Stimulated activated CD8-positive, alpha-beta memory T cell treated with anti-CD3 and anti-CD28 coated beads, Interleukin-7, amount 100 ng/mL, for 48 hours (primary cell): ENCODE results near the gene CFLAR.

Experiments
- DNase-seq, 2 donors: peaks; one replicate each; pipeline ENCODE4 v3.0.0-alpha.2; 2020; ENCODE audit warnings: low read depth in 1 of 2; ENCODE audit errors: extremely low read depth in 1 of 2

CFLAR gene

GRCh38 chr2:201205515-201205849 lies 89.5 kb downstream of the CFLAR start:
- no peak for DNase-seq

DNA sequence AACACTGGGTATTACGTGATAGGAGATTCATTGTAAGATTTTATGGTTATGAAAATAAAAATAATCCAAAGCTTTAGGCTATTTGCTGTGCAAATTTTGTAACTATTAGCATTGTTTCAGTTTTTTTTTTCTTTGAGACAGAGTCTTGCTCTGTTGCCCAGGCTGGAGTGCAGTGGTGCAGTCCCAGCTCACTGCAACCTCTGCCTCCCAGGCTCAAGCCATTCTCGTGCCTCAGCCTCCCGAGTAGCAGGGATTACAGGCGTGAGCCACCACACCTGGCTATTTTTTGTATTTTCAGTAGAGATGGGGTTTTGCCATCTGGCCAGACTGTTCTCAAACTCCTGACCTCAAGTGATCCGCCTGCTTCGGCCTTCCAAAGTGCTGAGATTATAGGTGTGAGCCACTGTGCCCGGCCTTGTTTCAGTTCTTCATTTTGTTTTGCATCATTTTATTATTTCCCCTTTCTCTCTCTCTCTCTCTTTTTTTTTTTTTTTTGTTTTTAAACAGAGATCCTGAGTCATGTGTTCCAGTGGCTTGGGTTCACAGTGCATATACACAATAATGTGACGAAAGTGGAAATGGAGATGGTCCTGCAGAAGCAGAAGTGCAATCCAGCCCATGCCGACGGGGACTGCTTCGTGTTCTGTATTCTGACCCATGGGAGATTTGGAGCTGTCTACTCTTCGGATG lies 92.7 kb downstream of the CFLAR start:
- DNase-seq = no peak

DNA sequence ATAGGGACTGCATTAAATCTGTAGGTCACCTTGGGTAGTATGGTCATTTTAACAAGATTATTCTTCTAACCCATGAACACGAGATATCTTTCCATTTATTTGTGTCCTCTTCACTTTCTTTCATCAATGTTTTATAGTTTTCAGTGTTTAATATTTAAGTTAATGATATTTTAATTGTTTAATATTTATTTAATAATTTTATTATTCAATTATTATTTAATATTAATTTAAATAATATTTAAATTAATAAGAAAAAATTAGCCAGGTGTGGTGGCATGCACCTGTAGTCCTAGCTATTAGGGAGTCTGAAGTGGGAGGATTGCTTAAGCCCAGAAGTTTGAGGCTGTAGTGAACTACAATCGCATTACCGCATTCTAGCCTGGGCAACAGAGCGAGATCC lies 100.0 kb downstream of the CFLAR start:
- DNase-seq = no peak

DNA sequence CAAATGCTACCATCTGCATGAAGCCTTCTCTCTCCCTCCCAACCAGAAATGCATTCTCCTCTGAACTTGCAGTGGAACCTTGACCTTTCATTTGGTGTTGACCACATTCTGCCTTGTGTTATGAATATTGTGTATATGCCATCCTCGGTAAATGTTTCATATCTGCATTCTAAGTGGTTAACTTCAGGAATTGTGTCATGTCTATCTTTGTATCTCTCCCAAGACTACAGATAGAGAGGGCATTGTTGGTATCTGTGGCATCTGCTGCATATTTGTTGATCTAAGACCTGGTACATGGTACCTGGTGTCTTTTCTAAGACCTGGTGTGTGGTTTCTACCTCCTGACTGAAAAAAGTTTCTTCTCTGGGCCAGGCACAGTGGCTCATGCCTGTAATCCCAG lies 101.0 kb downstream of the CFLAR start:
- no peak for DNase-seq

DNA sequence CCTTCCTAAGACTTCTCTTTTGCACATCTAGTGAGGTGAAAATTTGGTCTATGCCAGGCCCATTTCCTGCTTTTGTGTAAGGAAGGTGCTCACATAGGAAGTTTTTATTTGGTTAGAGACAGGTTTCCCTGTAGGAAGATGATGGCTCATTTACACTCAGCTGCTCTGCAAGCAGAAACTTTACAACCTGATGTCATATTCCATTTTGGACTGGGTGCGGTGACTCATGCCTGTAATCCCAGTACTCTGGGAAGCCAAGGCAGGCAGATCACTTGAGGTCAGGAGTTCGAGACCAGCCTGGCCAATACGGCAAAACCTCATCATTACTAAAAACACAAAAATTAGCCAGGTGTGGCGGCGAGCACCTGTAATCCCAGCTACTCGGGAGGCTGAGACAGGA lies 102.8 kb downstream of the CFLAR start:
- DNase-seq = no peak

DNA sequence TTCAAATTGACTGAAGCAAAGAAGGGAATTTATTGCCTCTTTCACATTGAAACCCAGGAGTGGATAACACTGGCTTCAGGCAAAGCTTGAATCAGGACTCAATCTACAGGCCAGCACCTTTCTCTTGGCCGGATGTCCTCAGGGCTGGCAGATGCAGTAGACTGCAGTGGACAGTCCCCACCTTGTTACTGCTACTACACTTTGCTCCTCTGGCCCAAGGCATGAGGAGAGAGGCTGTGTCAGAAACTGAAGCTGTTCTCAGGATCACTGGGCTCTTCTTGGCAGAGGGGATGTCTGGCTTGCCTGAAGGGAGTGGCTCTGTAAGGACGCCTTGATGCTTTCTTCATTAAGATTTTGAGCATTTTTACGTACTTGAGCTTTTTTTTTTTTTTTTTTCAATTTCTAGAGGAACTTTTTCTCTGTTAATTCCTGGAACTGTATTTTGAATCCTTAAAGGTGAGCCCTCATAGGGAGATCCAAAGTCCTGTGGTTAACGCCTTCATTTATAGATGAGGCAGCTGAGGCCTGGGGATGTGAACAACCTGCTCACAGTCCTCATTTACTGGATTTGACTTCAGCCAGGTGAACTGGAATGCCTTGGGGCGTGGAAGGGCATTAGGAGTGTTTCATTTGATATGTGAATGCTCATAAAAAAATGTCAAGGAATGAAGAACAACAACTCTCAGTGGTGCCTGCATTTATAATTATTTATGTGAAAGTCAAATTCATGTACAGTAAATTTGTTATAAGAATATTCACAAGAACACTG lies 103.5 kb downstream of the CFLAR start:
- no peak for DNase-seq

GRCh38 chr2:201220102-201220570 lies 104.2 kb downstream of the CFLAR start:
- DNase-seq = no peak

GRCh38 chr2:201223089-201224073 lies 107.4 kb downstream of the CFLAR start:
- no peak for DNase-seq
